ENCODE results near the gene PLCG2.
"Not testable (repeated sequence)": the region's sequence is repeated elsewhere in the genome, so short reads cannot be mapped to it uniquely, and the experiment has no call there.

GRCh38 chr16:82009789-82010188, 230.7 kb downstream of the PLCG2 start:
- TF ChIP-seq CTCF (conservative IDR thresholded peaks at IDR 0.05; ENCODE audit: low read length); EZH2phosphoT487 (IDR thresholded peaks at IDR 0.05; ENCODE audit: borderline replicate concordance, low read depth, low read length): not testable (repeated sequence)

All from OCI-LY7 (cell line).